ENCODE measurements around the gene MLIP.

MLIP gene

DNA sequence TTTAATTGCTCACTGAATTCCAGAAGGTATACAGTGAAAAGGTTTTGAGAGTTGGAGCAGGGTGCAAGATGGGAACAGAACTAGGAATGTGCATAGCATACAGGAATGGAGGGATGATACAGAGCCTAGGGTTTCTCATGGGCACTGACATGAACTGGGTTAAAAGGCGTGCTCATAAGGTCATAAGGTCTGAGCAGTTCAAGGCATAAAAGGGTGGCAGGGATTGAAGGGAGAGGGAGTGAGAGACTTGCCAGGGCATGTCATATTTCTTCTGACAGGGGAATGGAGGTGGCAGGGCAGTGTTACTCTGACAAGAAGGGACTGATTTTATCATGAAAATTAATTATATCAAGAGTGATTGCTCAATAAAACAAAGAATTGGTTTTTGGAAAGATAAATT is 4.7 kb downstream of the MLIP start:
- no peaks in the 10 kb centered on the region for H3K27me3 ChIP-seq (ENCODE audit: control insufficient read depth, insufficient read depth, low read length)
- H3K4me1 ChIP-seq (ENCODE audit: control insufficient read depth, insufficient read depth, low read length), result peaks cover 10% of the 10 kb centered on the region; the same call in 1 of the 2 replicates
- no peaks in the 10 kb centered on the region for H3K36me3 ChIP-seq (ENCODE audit: control insufficient read depth, insufficient read depth, low read length)
- no peak overlapping the region for H3K4me3 ChIP-seq (ENCODE audit: low read depth, low read length)
- no peaks in the 10 kb centered on the region for H3K9me3 ChIP-seq (ENCODE audit: control insufficient read depth, insufficient read depth, low read depth, low read length)
- no peak overlapping the region for H3K27ac ChIP-seq (ENCODE audit: low read depth, low read length)
- no peak overlapping the region for H3K9ac ChIP-seq (ENCODE audit: low read length)

DNA sequence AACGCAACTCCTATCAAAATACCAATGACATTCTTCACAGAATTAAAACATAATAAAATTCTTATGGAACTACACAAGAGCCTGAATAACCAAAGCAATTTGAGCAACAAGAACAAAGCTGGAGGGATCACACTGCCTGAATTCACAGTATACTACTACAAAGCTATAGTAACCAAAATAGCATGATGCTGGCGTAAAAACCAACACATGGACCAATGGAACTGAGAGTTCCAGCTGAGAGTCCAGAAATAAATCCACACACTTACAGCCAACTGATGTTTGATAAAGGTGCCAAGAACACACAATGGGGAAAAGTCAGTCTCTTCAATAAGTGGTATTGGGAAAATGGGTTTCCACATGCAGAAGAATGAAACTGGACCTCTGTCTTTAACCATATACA is 6.9 kb downstream of the MLIP start:
- no peak overlapping the region for H3K9ac ChIP-seq (ENCODE audit: low read length)
- H3K27ac ChIP-seq (ENCODE audit: low read depth, low read length), result no peak overlapping the region
- H3K9me3 ChIP-seq (ENCODE audit: control insufficient read depth, insufficient read depth, low read depth, low read length), result no peaks in the 10 kb centered on the region
- no peaks in the 10 kb centered on the region for H3K4me1 ChIP-seq (ENCODE audit: control insufficient read depth, insufficient read depth, low read length)
- no peak overlapping the region for H3K4me3 ChIP-seq (ENCODE audit: low read depth, low read length)
- H3K27me3 ChIP-seq (ENCODE audit: control insufficient read depth, insufficient read depth, low read length), result no peaks in the 10 kb centered on the region
- no peaks in the 10 kb centered on the region for H3K36me3 ChIP-seq (ENCODE audit: control insufficient read depth, insufficient read depth, low read length)

DNA sequence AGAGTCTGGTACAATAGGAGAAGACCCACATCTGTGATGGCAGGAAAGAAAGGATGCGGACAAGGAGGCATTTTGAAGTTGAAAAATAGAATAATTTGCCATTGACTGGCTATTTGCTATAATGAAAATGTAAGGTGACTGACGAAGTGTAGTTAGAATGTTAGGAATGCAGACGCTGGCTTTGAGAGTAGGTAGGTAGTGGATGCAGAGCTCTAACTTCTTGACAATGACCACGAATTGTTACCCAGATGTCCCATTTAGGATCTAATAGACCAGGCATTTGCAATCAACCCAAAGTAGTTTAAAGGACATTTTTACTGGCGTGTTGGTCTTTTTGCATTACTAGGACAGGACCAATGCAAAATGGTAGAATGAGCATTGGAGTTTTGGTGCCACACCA is 14.2 kb downstream of the MLIP start:
- H3K4me1 ChIP-seq (ENCODE audit: control insufficient read depth, insufficient read depth, low read length), result peaks cover 6% of the 10 kb centered on the region
- H3K9ac ChIP-seq (ENCODE audit: low read length), result no peak overlapping the region
- no peaks in the 10 kb centered on the region for H3K27me3 ChIP-seq (ENCODE audit: control insufficient read depth, insufficient read depth, low read length)
- H3K27ac ChIP-seq (ENCODE audit: low read depth, low read length), result no peak overlapping the region
- no peak overlapping the region for H3K4me3 ChIP-seq (ENCODE audit: low read depth, low read length)
- no peaks in the 10 kb centered on the region for H3K36me3 ChIP-seq (ENCODE audit: control insufficient read depth, insufficient read depth, low read length)
- no peaks in the 10 kb centered on the region for H3K9me3 ChIP-seq (ENCODE audit: control insufficient read depth, insufficient read depth, low read depth, low read length)

DNA sequence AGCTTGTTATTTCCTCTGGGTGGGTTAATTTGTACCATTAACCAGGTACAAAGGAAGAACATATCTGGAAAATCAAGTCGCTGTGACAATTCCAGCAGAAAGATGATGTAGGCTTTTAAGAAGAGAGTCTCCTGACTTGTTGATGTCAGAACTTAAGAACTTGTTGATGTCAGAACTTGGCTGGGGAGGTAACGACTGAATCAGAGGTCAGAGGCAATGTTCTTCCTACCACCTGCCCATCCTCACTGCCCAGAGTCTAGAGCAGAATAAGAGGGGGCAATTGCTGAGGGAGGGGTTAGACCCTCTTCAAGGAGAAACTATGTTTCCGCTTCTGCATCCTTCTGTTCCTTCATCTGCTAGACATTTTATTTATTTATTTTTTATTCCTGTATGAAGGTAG is 18.9 kb downstream of the MLIP start:
- no peaks in the 10 kb centered on the region for H3K36me3 ChIP-seq (ENCODE audit: control insufficient read depth, insufficient read depth, low read length)
- no peak overlapping the region for H3K4me3 ChIP-seq (ENCODE audit: low read depth, low read length)
- H3K4me1 ChIP-seq (ENCODE audit: control insufficient read depth, insufficient read depth, low read length), result peaks cover 6% of the 10 kb centered on the region
- H3K27ac ChIP-seq (ENCODE audit: low read depth, low read length), result no peak overlapping the region
- H3K9ac ChIP-seq (ENCODE audit: low read length), result no peak overlapping the region
- H3K9me3 ChIP-seq (ENCODE audit: control insufficient read depth, insufficient read depth, low read depth, low read length), result no peaks in the 10 kb centered on the region
- no peaks in the 10 kb centered on the region for H3K27me3 ChIP-seq (ENCODE audit: control insufficient read depth, insufficient read depth, low read length)

DNA sequence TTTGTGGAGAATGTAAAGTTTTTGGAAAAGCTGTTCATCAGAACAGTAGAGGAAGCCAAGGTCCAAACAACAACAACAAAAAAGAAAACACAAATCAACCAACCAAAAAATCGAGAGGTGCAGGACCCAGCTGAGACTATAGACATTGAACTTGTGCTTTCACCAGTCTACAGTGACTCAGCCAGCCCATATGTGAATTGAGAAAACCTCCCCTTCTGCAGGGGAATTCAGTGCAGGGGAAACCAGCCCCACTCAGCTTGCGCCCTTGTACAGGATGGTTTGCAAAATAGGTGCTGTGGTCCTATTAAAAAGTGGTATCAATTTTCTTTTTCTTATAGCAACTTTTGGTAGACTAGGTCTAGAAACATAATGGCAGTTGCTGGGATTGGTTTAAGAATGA is 21.3 kb downstream of the MLIP start:
- Histone ChIP-seq H3K4me3 (ENCODE audit: low read depth, low read length) (no peak overlapping the region), H3K27me3 (ENCODE audit: control insufficient read depth, insufficient read depth, low read length) (no peaks in the 10 kb centered on the region), H3K9me3 (ENCODE audit: control insufficient read depth, insufficient read depth, low read depth, low read length) (no peaks in the 10 kb centered on the region), H3K36me3 (ENCODE audit: control insufficient read depth, insufficient read depth, low read length) (no peaks in the 10 kb centered on the region), H3K27ac (ENCODE audit: low read depth, low read length) (no peak overlapping the region), H3K9ac (ENCODE audit: low read length) (no peak overlapping the region), H3K4me1 (ENCODE audit: control insufficient read depth, insufficient read depth, low read length) (no peaks in the 10 kb centered on the region)

DNA sequence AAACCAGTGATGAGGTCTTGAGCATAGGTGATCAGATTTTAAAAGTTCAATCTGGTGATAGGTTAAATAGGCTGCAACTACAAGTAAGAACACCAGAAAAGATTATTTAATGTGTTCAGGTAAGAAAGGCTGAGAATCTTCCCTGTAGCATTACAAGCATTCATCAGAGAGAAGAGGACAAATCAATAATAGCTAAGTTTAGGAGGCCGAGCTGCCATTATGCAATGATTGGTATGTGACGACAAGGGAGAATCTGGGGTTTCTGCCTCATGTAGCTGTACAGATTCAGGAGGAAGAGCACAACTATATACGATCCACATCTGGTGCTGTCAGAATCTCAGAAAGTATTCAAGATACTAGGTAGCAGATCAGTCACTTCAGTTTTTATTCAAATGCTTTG is 21.9 kb downstream of the MLIP start:
- Histone ChIP-seq H3K27me3 (ENCODE audit: control insufficient read depth, insufficient read depth, low read length) (no peaks in the 10 kb centered on the region), H3K36me3 (ENCODE audit: control insufficient read depth, insufficient read depth, low read length) (no peaks in the 10 kb centered on the region), H3K4me1 (ENCODE audit: control insufficient read depth, insufficient read depth, low read length) (no peaks in the 10 kb centered on the region), H3K9me3 (ENCODE audit: control insufficient read depth, insufficient read depth, low read depth, low read length) (no peaks in the 10 kb centered on the region), H3K9ac (ENCODE audit: low read length) (no peak overlapping the region), H3K27ac (ENCODE audit: low read depth, low read length) (no peak overlapping the region), H3K4me3 (ENCODE audit: low read depth, low read length) (no peak overlapping the region)

DNA sequence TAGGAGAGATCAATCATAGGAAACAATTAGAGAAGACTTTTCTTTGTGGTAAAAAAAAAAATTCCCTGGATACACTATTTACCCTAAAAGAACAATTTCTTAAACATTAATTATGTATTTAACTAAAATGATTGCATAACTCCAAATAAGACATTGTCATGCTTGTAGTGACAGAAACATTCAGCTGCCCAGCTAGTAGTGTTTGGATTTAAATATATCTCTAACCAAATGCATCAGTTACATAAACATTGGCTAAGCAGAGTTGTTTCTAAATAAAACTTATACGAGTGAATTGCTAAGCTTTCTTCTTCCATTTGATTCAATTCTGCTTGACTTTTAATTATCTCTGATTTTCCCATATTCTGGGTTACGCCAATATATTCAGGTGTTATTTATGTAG is 23.7 kb downstream of the MLIP start:
- Histone ChIP-seq H3K36me3 (ENCODE audit: control insufficient read depth, insufficient read depth, low read length) (no peaks in the 10 kb centered on the region), H3K27ac (ENCODE audit: low read depth, low read length) (no peak overlapping the region), H3K4me3 (ENCODE audit: low read depth, low read length) (no peak overlapping the region), H3K4me1 (ENCODE audit: control insufficient read depth, insufficient read depth, low read length) (no peaks in the 10 kb centered on the region), H3K9me3 (ENCODE audit: control insufficient read depth, insufficient read depth, low read depth, low read length) (no peaks in the 10 kb centered on the region), H3K27me3 (ENCODE audit: control insufficient read depth, insufficient read depth, low read length) (no peaks in the 10 kb centered on the region), H3K9ac (ENCODE audit: low read length) (no peak overlapping the region)

DNA sequence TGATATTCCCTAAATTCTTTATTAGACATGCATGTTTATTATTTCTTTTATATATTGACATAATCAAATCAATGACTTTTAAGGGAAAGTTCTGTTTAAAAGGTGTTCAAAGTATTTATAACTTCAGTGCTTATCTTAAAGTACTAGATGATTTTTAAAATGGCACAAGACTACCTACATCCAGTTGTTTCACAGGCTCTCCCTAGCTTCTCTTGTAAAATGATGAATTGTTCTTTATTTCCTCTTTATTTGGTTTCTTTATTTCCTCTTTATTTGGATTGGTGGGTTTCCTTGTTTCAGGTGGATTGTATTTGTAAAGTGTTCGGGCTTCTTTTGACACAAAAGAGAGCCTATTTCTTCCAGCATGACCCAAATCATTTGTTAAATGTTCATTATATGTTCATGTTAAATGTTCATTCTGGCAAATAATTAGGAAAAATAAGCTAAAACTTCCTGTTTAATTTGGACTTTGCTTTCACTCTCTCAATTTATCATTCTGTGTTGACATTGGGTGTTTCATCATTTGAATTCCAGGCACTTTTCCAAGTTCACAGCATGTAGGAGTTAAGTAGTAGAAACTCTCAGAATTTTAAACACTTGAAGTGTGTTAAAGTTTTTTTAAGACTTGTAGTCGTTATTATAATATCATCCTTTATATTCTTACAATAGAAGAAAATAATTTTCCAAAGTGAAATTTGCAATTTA is 24.6 kb downstream of the MLIP start:
- no peak overlapping the region for H3K27ac ChIP-seq (ENCODE audit: low read depth, low read length)
- no peaks in the 10 kb centered on the region for H3K36me3 ChIP-seq (ENCODE audit: control insufficient read depth, insufficient read depth, low read length)
- no peak overlapping the region for H3K9ac ChIP-seq (ENCODE audit: low read length)
- H3K27me3 ChIP-seq (ENCODE audit: control insufficient read depth, insufficient read depth, low read length), result no peaks in the 10 kb centered on the region
- no peak overlapping the region for H3K4me3 ChIP-seq (ENCODE audit: low read depth, low read length)
- no peaks in the 10 kb centered on the region for H3K9me3 ChIP-seq (ENCODE audit: control insufficient read depth, insufficient read depth, low read depth, low read length)
- H3K4me1 ChIP-seq (ENCODE audit: control insufficient read depth, insufficient read depth, low read length), result no peaks in the 10 kb centered on the region

DNA sequence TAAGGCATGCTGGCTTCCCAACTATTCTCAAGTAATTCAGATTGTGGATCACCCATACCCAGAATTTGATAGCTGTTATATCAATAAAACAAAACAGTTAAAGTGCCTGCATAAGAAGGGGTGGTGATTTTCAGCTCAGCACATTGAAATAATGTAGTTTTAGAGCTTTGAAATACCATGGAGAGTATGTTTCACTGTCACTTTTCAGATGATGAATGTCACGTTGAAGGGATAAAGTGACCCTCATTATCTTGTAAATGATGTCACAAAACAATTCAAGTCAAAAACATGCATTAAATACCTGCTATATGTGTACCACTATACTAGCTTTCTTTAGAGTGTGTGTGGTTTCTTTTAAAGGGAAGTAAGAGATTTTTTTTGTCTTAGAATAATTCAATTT is 27.6 kb downstream of the MLIP start:
- Histone ChIP-seq H3K27me3 (ENCODE audit: control insufficient read depth, insufficient read depth, low read length) (no peaks in the 10 kb centered on the region), H3K4me1 (ENCODE audit: control insufficient read depth, insufficient read depth, low read length) (no peaks in the 10 kb centered on the region), H3K9ac (ENCODE audit: low read length) (no peak overlapping the region), H3K27ac (ENCODE audit: low read depth, low read length) (no peak overlapping the region), H3K4me3 (ENCODE audit: low read depth, low read length) (no peak overlapping the region), H3K36me3 (ENCODE audit: control insufficient read depth, insufficient read depth, low read length) (no peaks in the 10 kb centered on the region), H3K9me3 (ENCODE audit: control insufficient read depth, insufficient read depth, low read depth, low read length) (no peaks in the 10 kb centered on the region)

DNA sequence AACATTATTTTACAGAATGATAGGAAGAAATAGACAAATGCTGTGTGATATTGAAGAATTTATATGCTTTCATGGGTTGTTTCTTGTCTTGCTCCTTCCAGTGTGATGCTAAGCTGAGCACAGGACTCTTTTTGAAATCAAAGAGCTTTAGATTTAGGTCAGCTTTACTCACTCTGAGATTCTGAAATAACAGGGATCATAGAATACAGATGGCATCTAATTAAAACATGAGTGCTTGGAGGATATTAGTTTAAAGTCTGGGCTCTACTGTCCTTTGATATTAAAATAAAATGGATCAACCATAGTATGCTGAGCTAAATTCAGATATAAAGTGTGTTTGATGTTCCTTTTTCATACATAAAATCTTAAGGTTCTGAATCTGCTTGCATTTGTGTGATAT is 29.6 kb downstream of the MLIP start:
- Histone ChIP-seq H3K36me3 (ENCODE audit: control insufficient read depth, insufficient read depth, low read length) (no peaks in the 10 kb centered on the region), H3K4me1 (ENCODE audit: control insufficient read depth, insufficient read depth, low read length) (no peaks in the 10 kb centered on the region), H3K9ac (ENCODE audit: low read length) (no peak overlapping the region), H3K27me3 (ENCODE audit: control insufficient read depth, insufficient read depth, low read length) (no peaks in the 10 kb centered on the region), H3K9me3 (ENCODE audit: control insufficient read depth, insufficient read depth, low read depth, low read length) (no peaks in the 10 kb centered on the region), H3K27ac (ENCODE audit: low read depth, low read length) (no peak overlapping the region), H3K4me3 (ENCODE audit: low read depth, low read length) (no peak overlapping the region)

DNA sequence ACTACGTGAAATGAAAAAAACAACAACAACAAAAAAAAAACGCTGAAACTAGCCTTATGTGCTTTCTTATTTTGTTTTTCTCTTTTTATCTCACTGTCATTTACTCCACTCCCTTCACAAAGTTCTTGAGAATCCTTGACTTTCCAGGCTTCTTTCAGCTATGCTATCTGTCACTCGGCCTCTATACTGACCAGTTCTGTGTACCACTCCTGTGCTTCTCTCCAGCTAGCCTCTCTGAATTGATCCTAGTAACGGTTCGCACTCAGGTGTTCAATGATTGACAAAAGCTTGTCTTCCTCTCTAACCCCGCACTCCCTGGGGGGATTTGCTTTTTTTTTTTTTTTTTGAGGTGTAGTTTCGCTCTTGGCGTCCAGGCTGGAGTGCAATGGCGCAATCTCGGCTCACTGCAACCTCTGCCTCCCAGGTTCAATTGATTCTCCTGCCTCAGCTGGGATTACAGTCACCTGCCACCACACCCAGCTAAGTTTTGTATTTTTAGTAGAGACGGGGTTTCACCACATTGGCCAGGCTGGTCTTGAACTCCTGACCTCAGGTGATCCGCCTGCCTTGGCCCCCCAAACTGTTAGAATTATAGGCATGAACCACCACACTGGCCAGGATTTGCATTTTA is 31.8 kb downstream of the MLIP start:
- H3K9ac ChIP-seq (ENCODE audit: low read length), result no peak overlapping the region
- no peak overlapping the region for H3K4me3 ChIP-seq (ENCODE audit: low read depth, low read length)
- no peaks in the 10 kb centered on the region for H3K36me3 ChIP-seq (ENCODE audit: control insufficient read depth, insufficient read depth, low read length)
- no peak overlapping the region for H3K27ac ChIP-seq (ENCODE audit: low read depth, low read length)
- H3K27me3 ChIP-seq (ENCODE audit: control insufficient read depth, insufficient read depth, low read length), result no peaks in the 10 kb centered on the region
- H3K9me3 ChIP-seq (ENCODE audit: control insufficient read depth, insufficient read depth, low read depth, low read length), result no peaks in the 10 kb centered on the region
- no peaks in the 10 kb centered on the region for H3K4me1 ChIP-seq (ENCODE audit: control insufficient read depth, insufficient read depth, low read length)

All from HUES6 (cell line).